CD4-positive, alpha-beta T cell (primary cell): Measurements from ENCODE around the gene PLA2G5. TPM values are rescaled to one million over a fixed set of nuclear protein-coding genes. Genes with fewer than 3 reads are reported as not detected.

Experiments
- ATAC-seq: fragments of 200-7000 bp; cut with Tn5 transposase; one replicate; pipeline ENCODE4 v1.10.0; 2022; ENCODE audit warnings: mild to moderate bottlenecking; ENCODE audit not compliant: poor library complexity
- CTCF ChIA-PET: fragments of 350-600 bp; sonication (Branson Sonifier 250); formaldehyde crosslinking; loops from one replicate; lab custom pipeline; 2021; ENCODE audit warnings: antibody characterized with exemption, inconsistent platforms; lab: Charles Lee
- POLR2A ChIA-PET: fragments of 350-600 bp; sonication (Branson Sonifier 250); formaldehyde crosslinking; loops from one replicate; lab custom pipeline; 2021; ENCODE audit warnings: antibody characterized with exemption, inconsistent platforms; lab: Charles Lee
- DNase-seq, 14 experiments: peaks; one replicate each; pipeline ENCODE4 v3.0.0-alpha.2; 2013 to 2020; ENCODE audit warnings: mixed read lengths in 2 of 14
- H3K27ac ChIP-seq, 2 donors: one replicate each; pipeline versions ENCODE4 v1.5.1 to v1.7.0; 2013; ENCODE audit warnings: low read length in 2 of 2, low read depth in 1 of 2, mild to moderate bottlenecking in 1 of 2
- H3K27me3 ChIP-seq, 2 experiments: 1 replicate in 1 of 2; 2 replicates in 1 of 2; pipeline versions ENCODE4 v1.6.1 to v1.7.0; 2013; ENCODE audit warnings: low read length in 2 of 2, control low read depth in 1 of 2, mild to moderate bottlenecking in 1 of 2, moderate library complexity in 1 of 2; ENCODE audit not compliant: insufficient read depth in 2 of 2, control insufficient read depth in 1 of 2
- H3K36me3 ChIP-seq: one replicate; pipeline ENCODE4 v1.6.1; 2013; ENCODE audit warnings: low read length, control low read depth; ENCODE audit not compliant: insufficient read depth
- H3K4me1 ChIP-seq: one replicate; pipeline ENCODE4 v1.6.1; 2013; ENCODE audit warnings: low read length, control low read depth; ENCODE audit not compliant: insufficient read depth
- H3K4me3 ChIP-seq: one replicate; pipeline ENCODE4 v1.5.1; 2013; ENCODE audit warnings: mild to moderate bottlenecking, low read length, moderate library complexity
- H3K9me3 ChIP-seq, 2 experiments: 1 replicate in 1 of 2; 2 replicates in 1 of 2; pipeline versions ENCODE4 v1.6.1 to v1.7.0; 2013; ENCODE audit warnings: low read length in 2 of 2, mild to moderate bottlenecking in 2 of 2, control low read depth in 1 of 2, moderate library complexity in 1 of 2; ENCODE audit not compliant: control insufficient read depth in 1 of 2, insufficient read depth in 1 of 2
- H3K27ac Mint-ChIP-seq: one replicate; pipeline ENCODE4 v1.8.0; 2020; ENCODE audit warnings: mixed read lengths
- H3K27me3 Mint-ChIP-seq: one replicate; pipeline ENCODE4 v1.8.0; 2021; ENCODE audit warnings: mixed read lengths
- H3K36me3 Mint-ChIP-seq: one replicate; pipeline ENCODE4 v1.8.0; 2021; ENCODE audit warnings: low read depth, mixed read lengths
- H3K4me1 Mint-ChIP-seq: one replicate; pipeline ENCODE4 v1.8.0; 2021; ENCODE audit warnings: low read depth, mixed read lengths
- H3K4me3 Mint-ChIP-seq: one replicate; pipeline ENCODE4 v1.8.0; 2020; ENCODE audit warnings: mild to moderate bottlenecking, mixed read lengths
- H3K9me3 Mint-ChIP-seq: one replicate; pipeline ENCODE4 v1.8.0; 2020; ENCODE audit warnings: mixed read lengths
- intact Hi-C, 2 experiments: fragments of 100-400 bp; cut with DNase I in 1 of 2; cut with micrococcal nuclease in 1 of 2; formaldehyde crosslinking; loops; one replicate each; pipeline versions ENCODE4 v1.15.1 to v1.9.0; 2023 to 2025; cut with DNase I, micrococcal nuclease
- total RNA-seq, 174 experiments: library from RNA in 2 of 174; stranded (reverse) in 2 of 174; gene quantifications; one replicate each; pipeline ENCODE4 v1.2.3 and lab custom pipeline; 2021 to 2026
- TF ChIP-seq, protein P1 (sequence below): fragments of 200-600 bp; IDR thresholded peaks from one replicate; pipeline ENCODE4 v1.8.0; 2022; ENCODE audit warnings: antibody characterized with exemption, mild to moderate bottlenecking

The PLA2G5 gene
- total RNA-seq, 2 experiments from 2014 or later, result not detected

DNA sequence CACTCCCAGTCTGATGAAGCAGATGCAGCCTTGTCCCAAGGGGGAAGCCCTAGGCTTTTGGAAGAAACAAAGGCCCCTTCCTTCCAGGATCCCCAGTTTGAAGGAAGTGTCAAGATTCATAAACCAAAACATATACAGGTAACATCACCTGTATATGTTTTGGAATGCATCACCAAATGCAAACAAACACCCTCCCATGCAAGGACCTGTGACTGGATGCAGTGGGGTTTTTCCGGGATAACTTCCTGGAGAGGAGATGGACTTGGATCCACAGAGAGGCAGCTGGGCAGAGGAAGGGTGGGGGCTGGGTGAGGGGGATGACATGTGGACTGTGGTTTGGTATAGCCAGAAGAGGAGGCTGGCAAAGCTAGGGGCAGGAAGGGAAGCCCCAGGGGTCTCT lies 67.6 kb downstream of the PLA2G5 start:
- Mint-ChIP-seq H3K27me3 (peaks cover 20% of the 10 kb centered on the region), H3K9me3 (no peaks in the 10 kb centered on the region), H3K27ac (no peak overlapping the region), H3K4me1 (no peaks in the 10 kb centered on the region), H3K4me3 (no peak overlapping the region), H3K36me3 (no peaks in the 10 kb centered on the region)
- intact Hi-C loops, result no loop called here
- Histone ChIP-seq H3K27ac (no peak overlapping the region), H3K4me1 (no peaks in the 10 kb centered on the region), H3K9me3 (no peaks in the 10 kb centered on the region), H3K36me3 (no peaks in the 10 kb centered on the region), H3K4me3 (no peak overlapping the region), H3K27me3 (peaks cover 0 to 12% of the 10 kb centered on the region in 2 experiments)
- TF ChIP-seq, protein P1, sequence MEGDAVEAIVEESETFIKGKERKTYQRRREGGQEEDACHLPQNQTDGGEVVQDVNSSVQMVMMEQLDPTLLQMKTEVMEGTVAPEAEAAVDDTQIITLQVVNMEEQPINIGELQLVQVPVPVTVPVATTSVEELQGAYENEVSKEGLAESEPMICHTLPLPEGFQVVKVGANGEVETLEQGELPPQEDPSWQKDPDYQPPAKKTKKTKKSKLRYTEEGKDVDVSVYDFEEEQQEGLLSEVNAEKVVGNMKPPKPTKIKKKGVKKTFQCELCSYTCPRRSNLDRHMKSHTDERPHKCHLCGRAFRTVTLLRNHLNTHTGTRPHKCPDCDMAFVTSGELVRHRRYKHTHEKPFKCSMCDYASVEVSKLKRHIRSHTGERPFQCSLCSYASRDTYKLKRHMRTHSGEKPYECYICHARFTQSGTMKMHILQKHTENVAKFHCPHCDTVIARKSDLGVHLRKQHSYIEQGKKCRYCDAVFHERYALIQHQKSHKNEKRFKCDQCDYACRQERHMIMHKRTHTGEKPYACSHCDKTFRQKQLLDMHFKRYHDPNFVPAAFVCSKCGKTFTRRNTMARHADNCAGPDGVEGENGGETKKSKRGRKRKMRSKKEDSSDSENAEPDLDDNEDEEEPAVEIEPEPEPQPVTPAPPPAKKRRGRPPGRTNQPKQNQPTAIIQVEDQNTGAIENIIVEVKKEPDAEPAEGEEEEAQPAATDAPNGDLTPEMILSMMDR, result no peak
- ATAC-seq (no peak), DNase-seq (no peak)
- ChIA-PET POLR2A (no interaction called here), CTCF (no interaction called here)

DNA sequence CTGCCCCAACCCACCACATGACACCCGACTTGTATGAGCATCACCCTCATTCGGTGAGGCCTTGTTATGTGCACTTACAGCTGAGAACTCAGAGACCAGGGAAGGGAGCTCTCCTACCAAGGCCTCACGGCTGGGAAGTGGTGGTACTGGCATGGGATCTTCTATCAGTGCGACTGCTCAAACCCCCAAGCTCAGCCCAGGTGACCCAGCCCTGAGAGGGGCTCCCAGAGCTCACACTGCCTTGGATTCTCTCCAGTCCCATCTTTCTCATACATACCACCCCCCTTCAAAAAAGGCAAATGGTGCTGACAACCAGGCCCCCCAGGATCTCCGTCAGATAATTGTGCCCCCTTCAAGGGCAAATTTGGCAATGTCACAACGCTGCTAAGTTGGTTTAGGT lies 68.4 kb downstream of the PLA2G5 start:
- H3K9me3 ChIP-seq, result no peaks in the 10 kb centered on the region
- POLR2A ChIA-PET, result no interaction called here
- Mint-ChIP-seq H3K9me3 (no peaks in the 10 kb centered on the region), H3K4me3 (no peak overlapping the region), H3K36me3 (no peaks in the 10 kb centered on the region), H3K4me1 (no peaks in the 10 kb centered on the region), H3K27ac (no peak overlapping the region), H3K27me3 (peaks cover 16% of the 10 kb centered on the region)
- intact Hi-C loops, result no loop called here
- H3K27ac ChIP-seq, result no peak overlapping the region
- no peak overlapping the region for H3K4me3 ChIP-seq
- H3K27me3 ChIP-seq, result peaks cover 0 to 12% of the 10 kb centered on the region in 2 experiments
- TF ChIP-seq, protein P1, result no peak
- H3K36me3 ChIP-seq, result no peaks in the 10 kb centered on the region
- H3K4me1 ChIP-seq, result no peaks in the 10 kb centered on the region
- no peak for DNase-seq
- CTCF ChIA-PET, result no interaction called here
- no peak for ATAC-seq

DNA sequence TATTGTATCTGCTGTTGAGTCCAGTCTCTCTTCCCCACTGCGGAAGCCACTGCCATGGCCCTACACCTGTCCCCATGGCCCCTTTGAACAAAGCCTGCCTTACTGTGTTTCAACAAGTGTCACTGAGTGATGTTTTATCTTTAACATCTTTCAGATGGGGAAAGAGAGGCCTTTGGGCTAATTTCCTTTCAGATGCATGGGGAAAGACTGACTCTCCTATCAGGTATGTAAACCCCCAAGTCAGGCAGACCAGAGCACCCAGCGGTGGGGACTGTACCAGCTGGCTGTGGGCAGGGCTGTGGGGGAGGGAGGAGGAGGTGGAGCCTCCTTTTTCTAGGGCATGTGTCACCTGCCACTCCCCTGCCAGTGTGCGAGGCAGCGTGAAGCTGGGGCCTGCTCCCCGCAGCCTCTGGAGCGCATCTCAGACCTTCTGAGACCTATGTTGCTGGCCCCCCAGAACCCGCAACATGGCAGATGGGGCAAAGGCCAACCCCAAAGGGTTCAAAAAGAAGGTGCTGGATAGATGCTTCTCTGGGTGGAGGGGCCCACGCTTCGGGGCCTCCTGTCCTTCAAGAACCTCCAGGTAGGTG lies 69.1 kb downstream of the PLA2G5 start, which contains the start of gene PLA2G2F:
Gene PLA2G2F (plus strand): TSS at position 363 of the 590 bp plus-strand sequence. CDS start 105 bp downstream, at position 468.
- Mint-ChIP-seq H3K27ac (no peak within 1 kb of the TSS), H3K4me3 (no peak within 1 kb of the TSS), H3K36me3 (no peaks in the 10 kb centered on the region), H3K27me3 (peaks cover 16% of the 10 kb centered on the region), H3K9me3 (no peaks in the 10 kb centered on the region), H3K4me1 (no peaks in the 10 kb centered on the region)
- ChIA-PET POLR2A (no interaction called here), CTCF (no interaction called here)
- no peak for DNase-seq
- no peak within 1 kb of the TSS for H3K4me3 ChIP-seq
- no peak within 1 kb of the TSS for H3K27ac ChIP-seq
- H3K4me1 ChIP-seq, result no peaks in the 10 kb centered on the region
- no peaks in the 10 kb centered on the region for H3K9me3 ChIP-seq
- TF ChIP-seq, protein P1, result no peak
- peaks cover 0 to 11% of the 10 kb centered on the region in 2 experiments for H3K27me3 ChIP-seq
- ATAC-seq, result no peak
- intact Hi-C loops, result no loop called here
- no peaks in the 10 kb centered on the region for H3K36me3 ChIP-seq
